ENCODE measurements around the gene TULP4. TPM values are rescaled to one million over a fixed set of nuclear protein-coding genes. Genes with fewer than 3 reads are reported as not detected.

The TULP4 gene
- total RNA-seq, 1 experiment from 2014 or later = 52.8 TPM

- TF ChIP-seq TCF7 (CRISPR knock-in tag; IDR thresholded peaks at IDR 0.05; ENCODE audit: low read depth) = no peak
- no peak for TF ChIP-seq NFYB (CRISPR knock-in tag; conservative IDR thresholded peaks at IDR 0.05; ENCODE audit: low read depth)
- TF ChIP-seq MYBL2 (CRISPR knock-in tag; IDR thresholded peaks at IDR 0.05) = no peak
- TF ChIP-seq STAT6 (CRISPR knock-in tag; conservative IDR thresholded peaks at IDR 0.05; ENCODE audit: low read depth) = no peak
- TF ChIP-seq FOXJ3 (CRISPR knock-in tag; IDR thresholded peaks at IDR 0.05; ENCODE audit: borderline replicate concordance) = no peak
- no peak for TF ChIP-seq KAT7 (CRISPR knock-in tag; IDR thresholded peaks at IDR 0.05; ENCODE audit: borderline replicate concordance)
- no peak for TF ChIP-seq AFF4 (CRISPR knock-in tag; IDR thresholded peaks at IDR 0.05; ENCODE audit: borderline replicate concordance)
- DNase-seq (ENCODE audit: low spot score) = no peak
- Mint-ChIP-seq H3K27ac (no peak overlapping the region), H3K9me3 (peaks cover 10% of the 10 kb centered on the region), H3K27me3 (ENCODE audit: low read depth) (peaks cover 76% of the 10 kb centered on the region), H3K4me3 (no peak overlapping the region), H3K4me1 (peaks cover 31% of the 10 kb centered on the region), H3K36me3 (peaks cover 35% of the 10 kb centered on the region)
- ChIA-PET POLR2A (no interaction called here), CTCF (no interaction called here)
- no peak for ATAC-seq
Measured at GRCh38 chr6:158472447-158472846, 160.2 kb downstream of the TULP4 start.

- Mint-ChIP-seq H3K36me3 (peaks cover 26% of the 10 kb centered on the region), H3K27me3 (ENCODE audit: low read depth) (peaks cover 51% of the 10 kb centered on the region), H3K4me1 (peaks cover 13% of the 10 kb centered on the region), H3K9me3 (peaks cover 7% of the 10 kb centered on the region; the same call in 1 of the 2 replicates), H3K4me3 (no peak overlapping the region), H3K27ac (no peak overlapping the region)
- no peak for ATAC-seq
- ChIA-PET CTCF (no interaction called here), POLR2A (no interaction called here)
- no peak for DNase-seq (ENCODE audit: low spot score)
- no peak for TF ChIP-seq ZNF232 (CRISPR knock-in tag; IDR thresholded peaks at IDR 0.05)
- no peak for TF ChIP-seq NFATC4 (CRISPR knock-in tag; IDR thresholded peaks at IDR 0.05)
- TF ChIP-seq ZNF512 (CRISPR knock-in tag; IDR thresholded peaks at IDR 0.05; ENCODE audit: borderline replicate concordance) = no peak
- TF ChIP-seq NFE2L1 (CRISPR knock-in tag; IDR thresholded peaks at IDR 0.05) = no peak
- no peak for TF ChIP-seq RELA (CRISPR knock-in tag; IDR thresholded peaks at IDR 0.05; ENCODE audit: borderline replicate concordance)
- no peak for TF ChIP-seq ATF6 (CRISPR knock-in tag; IDR thresholded peaks at IDR 0.05)
- no peak for TF ChIP-seq CREB1 (CRISPR knock-in tag; IDR thresholded peaks at IDR 0.05)
- no peak for TF ChIP-seq ZNF532 (CRISPR knock-in tag; IDR thresholded peaks at IDR 0.05; ENCODE audit: borderline replicate concordance)
- TF ChIP-seq NR2C2 (CRISPR knock-in tag; IDR thresholded peaks at IDR 0.05) = no peak
Measured at GRCh38 chr6:158474961-158475343, 162.7 kb downstream of the TULP4 start.
